ENCODE results near the gene NPR3. TPM values are rescaled to one million over a fixed set of nuclear protein-coding genes. Genes with fewer than 3 reads are reported as not detected.
A peak's percentile ranks its signal among the peaks of the same experiment; 100 is the strongest.

NPR3 gene
- total RNA-seq, 1 donor from 2014 or later, result 87.2 TPM

- Histone ChIP-seq H3K9me3 (no peaks in the 10 kb centered on the region), H3K27ac (no peak overlapping the region), H3K27me3 (no peaks in the 10 kb centered on the region), H3K36me3 (no peaks in the 10 kb centered on the region), H3K4me1 (no peaks in the 10 kb centered on the region), H3K4me3 (no peak overlapping the region)
- intact Hi-C loops (cut with DNase I), result no loop called here
- ATAC-seq (no peak), DNase-seq (no peak)
- no peak for TF ChIP-seq CTCF (IDR thresholded peaks at IDR 0.05)
These were observed 32.6 kb upstream of the NPR3 start for GRCh38 chr5:32678472-32678871.

GRCh38 chr5:32679218-32679617, 31.9 kb upstream of the NPR3 start:
- Histone ChIP-seq H3K9me3 (peaks cover 3% of the 10 kb centered on the region), H3K27me3 (no peaks in the 10 kb centered on the region), H3K4me3 (no peak overlapping the region), H3K36me3 (no peaks in the 10 kb centered on the region), H3K4me1 (no peaks in the 10 kb centered on the region), H3K27ac (no peak overlapping the region)
- DNase-seq (no peak), ATAC-seq (peak; percentile 67)
- TF ChIP-seq CTCF (IDR thresholded peaks at IDR 0.05), result no peak
- intact Hi-C loops (cut with DNase I), result no loop called here

GRCh38 chr5:32680183-32680582, 30.9 kb upstream of the NPR3 start:
- H3K27me3 ChIP-seq, result no peaks in the 10 kb centered on the region
- no peak for TF ChIP-seq CTCF (IDR thresholded peaks at IDR 0.05)
- intact Hi-C loops (cut with DNase I), result no loop called here
- ATAC-seq (no peak), DNase-seq (no peak)
- peaks cover 3% of the 10 kb centered on the region for H3K9me3 ChIP-seq
- no peaks in the 10 kb centered on the region for H3K36me3 ChIP-seq
- H3K27ac ChIP-seq, result no peak overlapping the region
- H3K4me3 ChIP-seq, result no peak overlapping the region
- no peaks in the 10 kb centered on the region for H3K4me1 ChIP-seq

DNA sequence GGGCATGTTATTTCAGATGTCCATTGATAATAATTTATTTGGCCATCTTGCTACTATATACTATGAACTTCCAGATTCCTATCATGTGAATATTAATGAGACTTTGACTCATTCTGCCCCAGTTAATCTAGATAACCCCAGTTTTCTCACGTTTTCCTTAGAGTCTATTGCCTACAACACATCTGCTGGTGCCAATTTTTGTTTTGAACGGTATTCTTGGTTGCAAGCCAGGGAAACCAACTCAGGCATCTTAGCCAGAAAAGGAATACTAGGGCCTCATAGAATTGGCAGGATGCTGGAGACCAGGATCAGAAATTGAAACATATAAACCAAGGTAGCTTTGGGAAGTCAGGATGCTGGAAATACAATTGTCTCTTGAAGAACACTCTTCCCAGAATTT, 28.0 kb upstream of the NPR3 start:
- Histone ChIP-seq H3K9me3 (peaks cover 3% of the 10 kb centered on the region), H3K36me3 (no peaks in the 10 kb centered on the region), H3K27ac (no peak overlapping the region), H3K4me1 (no peaks in the 10 kb centered on the region), H3K4me3 (no peak overlapping the region), H3K27me3 (no peaks in the 10 kb centered on the region)
- DNase-seq (no peak), ATAC-seq (no peak)
- intact Hi-C loops (cut with DNase I), result no loop called here
- no peak for TF ChIP-seq CTCF (IDR thresholded peaks at IDR 0.05)

- H3K27ac ChIP-seq, result no peak overlapping the region
- TF ChIP-seq CTCF (IDR thresholded peaks at IDR 0.05), result no peak
- intact Hi-C loops (cut with DNase I), result no loop called here
- ATAC-seq, result no peak
- no peaks in the 10 kb centered on the region for H3K27me3 ChIP-seq
- no peak overlapping the region for H3K4me3 ChIP-seq
- no peak for DNase-seq
- no peaks in the 10 kb centered on the region for H3K4me1 ChIP-seq
- H3K9me3 ChIP-seq, result peaks cover 3% of the 10 kb centered on the region
- H3K36me3 ChIP-seq, result no peaks in the 10 kb centered on the region
These were observed 26.9 kb upstream of the NPR3 start for GRCh38 chr5:32684260-32684659.

DNA sequence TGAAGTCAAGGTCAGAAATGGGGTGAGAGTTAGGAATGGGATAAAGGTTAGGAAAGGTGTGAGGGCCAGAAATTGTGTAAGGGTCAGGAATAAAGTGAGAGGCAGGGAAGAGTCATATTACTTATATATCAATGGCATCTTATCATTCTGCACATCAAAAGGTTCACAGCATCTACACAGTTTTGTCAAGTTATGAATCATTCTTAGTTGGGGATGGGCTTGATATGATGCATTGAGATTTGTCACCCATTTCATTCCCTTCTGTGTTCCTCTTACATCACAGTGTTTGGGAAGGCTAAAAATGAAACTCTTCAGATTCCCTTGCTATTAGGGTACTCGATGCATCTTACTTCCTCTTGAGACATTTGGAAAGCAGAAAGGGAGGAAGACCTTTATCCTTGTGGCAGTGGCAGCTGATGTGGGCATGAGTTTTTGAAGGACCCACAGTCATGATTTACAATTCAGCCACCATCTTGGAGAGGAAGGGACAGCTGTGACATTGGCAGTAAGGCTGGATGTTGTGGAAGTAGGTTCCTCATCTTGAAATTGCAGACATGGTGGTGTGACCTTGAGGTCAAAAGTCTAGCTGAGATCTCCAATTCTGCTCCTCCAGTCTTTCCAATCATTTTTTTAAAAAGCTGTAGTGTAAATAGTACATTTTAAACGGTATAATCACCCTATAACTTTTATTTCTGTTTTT, 24.2 kb upstream of the NPR3 start:
- TF ChIP-seq CTCF (IDR thresholded peaks at IDR 0.05), result no peak
- no peak overlapping the region for H3K4me3 ChIP-seq
- no peak for DNase-seq
- peaks cover 3% of the 10 kb centered on the region for H3K4me1 ChIP-seq
- H3K9me3 ChIP-seq, result peaks cover 3% of the 10 kb centered on the region
- H3K27me3 ChIP-seq, result no peaks in the 10 kb centered on the region
- no peak overlapping the region for H3K27ac ChIP-seq
- intact Hi-C loops (cut with DNase I), result no loop called here
- no peaks in the 10 kb centered on the region for H3K36me3 ChIP-seq
- no peak for ATAC-seq

Data from upper lobe of right lung (tissue), 1 donor.